Cardiac muscle cell (in vitro differentiated cells and primary cell): Measurements from ENCODE around the gene CBLB. TPM values are rescaled to one million over a fixed set of nuclear protein-coding genes. Genes with fewer than 3 reads are reported as not detected.
A peak's percentile ranks its signal among the peaks of the same experiment; 100 is the strongest.

Experiments used
- DNase-seq, 2 donors: peaks; one replicate each; pipeline versions ENCODE4 v3.0.0 to v3.0.0-alpha.2; 2010 to 2017; ENCODE audit warnings: low read depth in 1 of 2, low spot score in 1 of 2
- H3K27ac ChIP-seq: fragments of 200-600 bp; sonication (generic); 2 replicates; pipeline ENCODE4 v1.5.1; 2016
- H3K27me3 ChIP-seq: fragments of 200-600 bp; sonication (generic); 2 replicates; pipeline ENCODE4 v1.6.0; 2016; ENCODE audit warnings: control low read depth
- H3K36me3 ChIP-seq: fragments of 200-600 bp; sonication (generic); 2 replicates; pipeline ENCODE4 v1.5.1; 2016; ENCODE audit warnings: control low read depth
- H3K4me1 ChIP-seq: fragments of 200-600 bp; sonication (generic); 2 replicates; pipeline ENCODE4 v1.8.1; 2017; ENCODE audit warnings: low read depth, mild to moderate bottlenecking, mixed run types
- H3K4me3 ChIP-seq: fragments of 200-600 bp; sonication (generic); 2 replicates; pipeline ENCODE4 v1.5.1; 2016; ENCODE audit warnings: mild to moderate bottlenecking
- H3K9me3 ChIP-seq: fragments of 200-600 bp; sonication (generic); 2 replicates; pipeline ENCODE4 v1.5.1; 2017; ENCODE audit warnings: low read depth, mild to moderate bottlenecking, control low read depth
- polyA plus RNA-seq: library from polyadenylated mRNA; unstranded; fragments of >200 nt; fragmentation: Nextera tagmentation; extraction: Ambion mirVana; gene quantifications from 2 replicates; pipeline ENCODE4 v1.2.1, GENCODE V29; 2016
- total RNA-seq: library from RNA; depleted of rRNA; stranded (reverse); fragments of >200 nt; gene quantifications from 2 replicates; pipeline ENCODE4 v1.2.3, GENCODE V29; 2016
- TF ChIP-seq, protein P1 (sequence below): IDR thresholded peaks from 2 replicates; pipeline ENCODE4 v1.5.1; 2012; ENCODE audit warnings: low read depth, mild to moderate bottlenecking, low read length

The CBLB gene
- total and polyA plus RNA-seq, 2 experiments from 2014 or later: 30.3 to 48.2 TPM

DNA sequence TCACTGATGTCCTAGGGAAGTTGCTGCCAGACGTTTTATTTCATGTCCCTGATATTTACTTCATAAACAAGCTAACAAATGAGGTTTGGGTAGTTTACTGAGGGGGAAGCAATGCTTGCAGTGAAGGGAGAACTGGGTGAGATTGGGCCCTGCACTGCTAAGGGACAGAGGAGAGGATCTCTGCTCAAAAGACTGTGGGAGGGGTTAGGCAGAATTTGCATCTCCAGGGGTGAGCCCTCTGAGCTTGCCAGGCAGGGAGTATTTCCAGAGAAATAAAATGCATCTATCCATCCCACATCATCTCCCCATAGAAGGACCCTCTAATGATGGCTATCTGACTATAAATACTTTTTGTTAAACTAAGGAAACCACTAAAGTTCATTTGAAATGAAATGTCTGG lies 215.6 kb downstream of the CBLB start:
- Histone ChIP-seq H3K36me3 (no peaks in the 10 kb centered on the region), H3K27ac (no peak overlapping the region), H3K4me1 (no peaks in the 10 kb centered on the region), H3K4me3 (no peak overlapping the region), H3K27me3 (no peaks in the 10 kb centered on the region), H3K9me3 (no peaks in the 10 kb centered on the region)
- DNase-seq: no peak
- TF ChIP-seq, protein P1, sequence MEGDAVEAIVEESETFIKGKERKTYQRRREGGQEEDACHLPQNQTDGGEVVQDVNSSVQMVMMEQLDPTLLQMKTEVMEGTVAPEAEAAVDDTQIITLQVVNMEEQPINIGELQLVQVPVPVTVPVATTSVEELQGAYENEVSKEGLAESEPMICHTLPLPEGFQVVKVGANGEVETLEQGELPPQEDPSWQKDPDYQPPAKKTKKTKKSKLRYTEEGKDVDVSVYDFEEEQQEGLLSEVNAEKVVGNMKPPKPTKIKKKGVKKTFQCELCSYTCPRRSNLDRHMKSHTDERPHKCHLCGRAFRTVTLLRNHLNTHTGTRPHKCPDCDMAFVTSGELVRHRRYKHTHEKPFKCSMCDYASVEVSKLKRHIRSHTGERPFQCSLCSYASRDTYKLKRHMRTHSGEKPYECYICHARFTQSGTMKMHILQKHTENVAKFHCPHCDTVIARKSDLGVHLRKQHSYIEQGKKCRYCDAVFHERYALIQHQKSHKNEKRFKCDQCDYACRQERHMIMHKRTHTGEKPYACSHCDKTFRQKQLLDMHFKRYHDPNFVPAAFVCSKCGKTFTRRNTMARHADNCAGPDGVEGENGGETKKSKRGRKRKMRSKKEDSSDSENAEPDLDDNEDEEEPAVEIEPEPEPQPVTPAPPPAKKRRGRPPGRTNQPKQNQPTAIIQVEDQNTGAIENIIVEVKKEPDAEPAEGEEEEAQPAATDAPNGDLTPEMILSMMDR: no peak

GRCh38 chr3:105649480-105649879 lies 219.3 kb downstream of the CBLB start:
- Histone ChIP-seq H3K36me3 (no peaks in the 10 kb centered on the region), H3K4me3 (no peak overlapping the region), H3K27ac (no peak overlapping the region), H3K4me1 (no peaks in the 10 kb centered on the region), H3K27me3 (no peaks in the 10 kb centered on the region), H3K9me3 (no peaks in the 10 kb centered on the region)
- no peak for DNase-seq
- TF ChIP-seq, protein P1: no peak

DNA sequence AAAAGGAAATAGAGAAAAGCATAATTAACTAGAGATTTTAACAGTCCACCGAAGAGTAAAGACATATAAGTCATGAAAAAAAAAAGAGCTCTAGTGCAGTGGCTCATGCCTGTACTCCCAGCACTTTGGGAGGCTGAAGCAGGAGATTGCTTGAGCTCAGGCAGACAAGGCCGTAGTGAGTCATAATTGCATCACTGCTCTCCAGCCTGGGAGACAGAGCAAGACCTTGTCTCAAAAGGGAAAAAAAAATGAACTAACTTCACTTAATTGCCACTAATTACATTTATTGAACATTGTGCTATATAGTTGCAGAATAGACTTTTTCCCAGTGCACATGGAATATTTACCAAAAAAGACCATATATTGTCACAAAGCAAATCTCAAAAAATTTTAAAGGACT lies 221.8 kb downstream of the CBLB start:
- H3K27ac ChIP-seq: no peak overlapping the region

DNA sequence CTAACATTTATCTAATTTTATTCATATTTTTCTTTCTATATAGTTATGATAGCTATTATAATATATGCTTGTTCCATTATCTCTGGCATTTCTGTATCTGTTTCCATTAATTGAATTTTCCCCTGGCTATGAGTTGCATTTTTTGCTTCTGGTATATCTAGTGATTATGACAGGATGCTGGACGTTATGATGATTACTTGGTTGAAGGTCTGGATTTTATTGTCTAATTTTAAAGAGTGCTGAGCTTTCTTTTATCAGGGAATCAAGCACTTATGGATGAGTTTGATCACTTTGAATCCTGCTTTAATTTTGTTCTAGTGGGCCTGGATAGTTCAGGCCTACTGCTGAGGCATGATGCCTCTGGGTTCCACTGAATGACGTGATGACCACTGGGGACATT lies 229.7 kb downstream of the CBLB start:
- Histone ChIP-seq H3K9me3 (no peaks in the 10 kb centered on the region), H3K36me3 (no peaks in the 10 kb centered on the region), H3K4me3 (no peak overlapping the region), H3K27me3 (no peaks in the 10 kb centered on the region), H3K4me1 (no peaks in the 10 kb centered on the region), H3K27ac (no peak overlapping the region)
- TF ChIP-seq, protein P1: no peak
- DNase-seq: no peak

More for the DNA sequence above, 221.8 kb downstream of the CBLB start:
- DNase-seq: peak in 1 of 2 donors; percentile 93
- Histone ChIP-seq H3K4me3 (no peak overlapping the region), H3K27me3 (no peaks in the 10 kb centered on the region), H3K36me3 (no peaks in the 10 kb centered on the region), H3K9me3 (no peaks in the 10 kb centered on the region), H3K4me1 (no peaks in the 10 kb centered on the region)
- TF ChIP-seq, protein P1: no peak

DNA sequence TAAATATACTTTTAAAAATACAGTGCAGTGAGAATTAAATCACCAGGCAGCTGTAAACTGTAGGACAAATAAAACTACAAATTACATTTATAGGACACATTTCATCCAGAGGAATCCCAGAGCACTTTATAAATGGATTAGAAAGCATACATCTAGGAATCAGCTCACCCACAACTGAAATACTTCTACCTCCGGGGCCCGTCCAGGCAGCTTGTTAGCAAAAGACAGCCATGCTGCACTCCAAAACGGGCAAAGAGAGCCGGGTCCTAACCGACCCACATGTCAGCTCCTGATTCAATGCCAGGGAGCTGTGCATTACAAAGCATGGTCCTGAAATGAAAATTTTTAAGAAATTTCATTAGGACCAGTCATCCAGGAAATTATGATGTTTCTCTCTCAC lies 234.1 kb downstream of the CBLB start:
- TF ChIP-seq, protein P1: no peak
- no peaks in the 10 kb centered on the region for H3K27me3 ChIP-seq
- no peaks in the 10 kb centered on the region for H3K36me3 ChIP-seq
- H3K9me3 ChIP-seq: no peaks in the 10 kb centered on the region
- no peaks in the 10 kb centered on the region for H3K4me1 ChIP-seq
- no peak overlapping the region for H3K4me3 ChIP-seq
- DNase-seq: no peak
- no peak overlapping the region for H3K27ac ChIP-seq

GRCh38 chr3:105629718-105630117 lies 239.1 kb downstream of the CBLB start:
- H3K4me1 ChIP-seq: no peaks in the 10 kb centered on the region
- no peaks in the 10 kb centered on the region for H3K27me3 ChIP-seq
- no peaks in the 10 kb centered on the region for H3K9me3 ChIP-seq
- H3K4me3 ChIP-seq: no peak overlapping the region
- H3K27ac ChIP-seq: no peak overlapping the region
- TF ChIP-seq, protein P1: no peak
- no peak for DNase-seq
- no peaks in the 10 kb centered on the region for H3K36me3 ChIP-seq
